GM12878 (cell line): ENCODE measurements around the gene SLC25A44. TPM values are rescaled to one million over a fixed set of nuclear protein-coding genes. Genes with fewer than 3 reads are reported as not detected.
A peak's percentile ranks its signal among the peaks of the same experiment; 100 is the strongest.

Source experiments
- ATAC-seq: fragments of 200-7000 bp; cut with Tn5 transposase; 3 replicates; pipeline ENCODE4 v1.9.1; 2020; ENCODE audit warnings: mild to moderate bottlenecking, moderate library complexity
- BruUV-seq: library from RNA; stranded (reverse); fragments of 400-500 nt; replicated peaks from 2 replicates; lab custom pipeline; 2021; lab: Mats Ljungman, UMichigan
- CTCF ChIA-PET: fragments of 300-600 bp; sonication (Branson Sonifier 250); formaldehyde crosslinking; extraction: SDS; loops from one replicate; lab custom pipeline; 2021; ENCODE audit warnings: inconsistent platforms; lab: Yijun Ruan, JAX
- POLR2A ChIA-PET: fragments of 350-600 bp; formaldehyde crosslinking; extraction: SDS; loops from one replicate; lab custom pipeline; 2021; ENCODE audit warnings: inconsistent platforms; lab: Charles Lee
- RAD21 ChIA-PET: fragments of 300-600 bp; sonication (Branson Sonifier 250); formaldehyde crosslinking; loops from one replicate; lab custom pipeline; 2023; ENCODE audit warnings: antibody characterized with exemption; ENCODE audit not compliant: unreplicated experiment; lab: Charles Lee
- SMC1A ChIA-PET: fragments of 300-600 bp; sonication (Branson Sonifier 250); formaldehyde crosslinking; loops from one replicate; lab custom pipeline; 2023; ENCODE audit not compliant: unreplicated experiment, uncharacterized antibody; lab: Charles Lee
- DNase-seq: peaks from one replicate; pipeline ENCODE4 v3.0.0-alpha.2; 2011; ENCODE audit warnings: low read depth, low spot score
- FAIRE-seq: peaks from 3 replicates; lab custom pipeline; 2011; peaks lifted over from hg19 to GRCh38; lab: Jason Lieb, UNC
- H2AFZ ChIP-seq: 2 replicates; pipeline ENCODE4 v1.6.0; 2011; ENCODE audit warnings: low read depth, low read length, control low read depth; ENCODE audit not compliant: control insufficient read depth
- H3K27ac ChIP-seq: 2 replicates; pipeline ENCODE4 v1.5.1; 2011; ENCODE audit warnings: control low read depth; ENCODE audit not compliant: control insufficient read depth, insufficient read depth
- H3K27me3 ChIP-seq, 2 experiments: replicated peaks in 1 of 2; 2 replicates each; pipeline versions ENCODE4 v1.6.0 to v1.6.1; 2011; ENCODE audit warnings: low read length in 1 of 2; ENCODE audit not compliant: control insufficient read depth in 2 of 2, insufficient read depth in 2 of 2
- H3K36me3 ChIP-seq, 2 experiments: 2 replicates each; pipeline ENCODE4 v1.5.1; 2011; ENCODE audit warnings: low read length in 1 of 2; ENCODE audit not compliant: control insufficient read depth in 2 of 2, insufficient read depth in 2 of 2
- H3K4me1 ChIP-seq: 2 replicates; pipeline ENCODE4 v1.6.1; 2011; ENCODE audit warnings: mild to moderate bottlenecking, low read length, moderate library complexity, mixed read lengths; ENCODE audit not compliant: control insufficient read depth, insufficient read depth
- H3K4me2 ChIP-seq: 2 replicates; pipeline ENCODE4 v1.6.0; 2011; ENCODE audit warnings: control low read depth; ENCODE audit not compliant: control insufficient read depth, insufficient read depth
- H3K4me3 ChIP-seq: fragments of 200-600 bp; sonication (generic); 2 replicates; pipeline ENCODE4 v1.5.1; 2016
- H3K79me2 ChIP-seq: 2 replicates; pipeline ENCODE4 v1.6.0; 2011; ENCODE audit warnings: low read length; ENCODE audit not compliant: control insufficient read depth, insufficient read depth
- H3K9ac ChIP-seq: 2 replicates; pipeline ENCODE4 v1.8.0; 2011; ENCODE audit warnings: low read length, control low read depth, mixed read lengths; ENCODE audit not compliant: control insufficient read depth, insufficient read depth
- H3K9me3 ChIP-seq: replicated peaks from 3 replicates; pipeline ENCODE4 v1.5.1; 2011; ENCODE audit warnings: mild to moderate bottlenecking, low read length; ENCODE audit not compliant: control insufficient read depth, insufficient read depth
- H4K20me1 ChIP-seq: 2 replicates; pipeline ENCODE4 v1.6.0; 2011; ENCODE audit not compliant: control insufficient read depth, insufficient read depth
- BACH1 ChIP-seq: fragments of 450-650 bp; IDR thresholded peaks from 2 replicates; pipeline ENCODE4 v1.6.1; 2017; ENCODE audit warnings: mild to moderate bottlenecking, borderline replicate concordance
- CEBPZ ChIP-seq: fragments of 150-350 bp; IDR thresholded peaks from 2 replicates; pipeline ENCODE4 v1.6.1; 2016; ENCODE audit warnings: low read depth, low read length
- DPF2 ChIP-seq: fragments of 450-650 bp; IDR thresholded peaks from 2 replicates; pipeline ENCODE4 v1.6.1; 2017; ENCODE audit warnings: mild to moderate bottlenecking
- ETV6 ChIP-seq, 2 experiments: fragments of 450-650 bp in 1 of 2; IDR thresholded peaks in 1 of 2; conservative IDR thresholded peaks in 1 of 2; 2 replicates each; pipeline ENCODE4 v1.6.1; 2014; ENCODE audit warnings: antibody characterized with exemption in 1 of 2, borderline replicate concordance in 1 of 2, low read depth in 1 of 2, mild to moderate bottlenecking in 1 of 2, moderate library complexity in 1 of 2
- IKZF2 ChIP-seq, 2 experiments: fragments of 450-650 bp; IDR thresholded peaks; 2 replicates each; pipeline ENCODE4 v1.6.1; 2017; ENCODE audit warnings: mild to moderate bottlenecking in 2 of 2, moderate library complexity in 2 of 2
- IRF5 ChIP-seq: fragments of 450-650 bp; IDR thresholded peaks from 2 replicates; pipeline ENCODE4 v1.6.1; 2017; ENCODE audit warnings: borderline replicate concordance
- NFIC ChIP-seq: IDR thresholded peaks from 2 replicates; pipeline ENCODE4 v1.6.1; 2012; ENCODE audit warnings: low read depth, mild to moderate bottlenecking, inconsistent platforms, low read length, moderate library complexity
- POLR2AphosphoS2 ChIP-seq: IDR thresholded peaks from 2 replicates; pipeline ENCODE4 v1.6.1; 2011; ENCODE audit warnings: low read depth, mild to moderate bottlenecking, low read length, improper control_type of control experiment, moderate library complexity
- STAT1 ChIP-seq: fragments of 450-650 bp; conservative IDR thresholded peaks from 2 replicates; pipeline ENCODE4 v1.6.1; 2014; ENCODE audit warnings: antibody characterized with exemption, mild to moderate bottlenecking
- SUPT20H ChIP-seq: IDR thresholded peaks from 2 replicates; pipeline ENCODE4 v1.6.1; 2011; ENCODE audit warnings: low read depth, mild to moderate bottlenecking, low read length, moderate library complexity, borderline replicate concordance; ENCODE audit not compliant: control insufficient read depth
- TARDBP ChIP-seq: IDR thresholded peaks from 2 replicates; pipeline ENCODE4 v1.6.1; 2016; ENCODE audit warnings: borderline replicate concordance
- TCF7 ChIP-seq: IDR thresholded peaks from 2 replicates; pipeline ENCODE4 v1.6.1; 2014; ENCODE audit warnings: antibody characterized with exemption, borderline replicate concordance
- YBX1 ChIP-seq: fragments of 450-650 bp; IDR thresholded peaks from 2 replicates; pipeline ENCODE4 v1.6.1; 2016; ENCODE audit warnings: antibody characterized with exemption
- YY1 ChIP-seq: IDR thresholded peaks from 2 replicates; pipeline ENCODE4 v1.6.1; 2011; ENCODE audit warnings: low read depth, mild to moderate bottlenecking, low read length
- ZNF24 ChIP-seq: fragments of 450-650 bp; IDR thresholded peaks from 2 replicates; pipeline ENCODE4 v1.6.1; 2017; ENCODE audit warnings: antibody characterized with exemption, mild to moderate bottlenecking
- ZSCAN29 ChIP-seq: fragments of 450-650 bp; IDR thresholded peaks from 2 replicates; pipeline ENCODE4 v1.6.1; 2017; ENCODE audit warnings: mild to moderate bottlenecking, moderate library complexity
- ZZZ3 ChIP-seq: IDR thresholded peaks from 2 replicates; pipeline ENCODE4 v1.6.1; 2011; ENCODE audit warnings: low read depth; ENCODE audit not compliant: control insufficient read depth, insufficient read length
- WGBS: methylation state at CpG from one replicate; pipeline ENCODE4 v1.1.6; 2016; ENCODE audit warnings: low lambda C conversion rate; ENCODE audit not compliant: insufficient replicate concordance, insufficient coverage; ENCODE audit errors: missing lambda C conversion rate; 5-methylcytosine and 5-hydroxymethylcytosine counted together
- in situ Hi-C: fragments of 300-500 bp; cut with MboI; formaldehyde crosslinking; loops from 9 replicates; pipeline ENCODE4 v1.14.3; 2018; ENCODE audit warnings: mixed read lengths
- intact Hi-C: fragments of 100-400 bp; cut with micrococcal nuclease; formaldehyde crosslinking; loops from one replicate; pipeline ENCODE4 v1.14.2; 2022; ENCODE audit not compliant: unreplicated experiment
- polyA plus RNA-seq, 11 experiments: library from polyadenylated mRNA; depleted of rRNA in 4 of 11; unstranded in 6 of 11; stranded (reverse) in 5 of 11; fragments of >200 nt; fragmentation: Nextera tagmentation in 4 of 11; fragmentation: Illumina TruSeq in 1 of 11; extraction: Ambion mirVana in 4 of 11; extraction: Trizol in 1 of 11; gene quantifications; 1 replicate in 1 of 11; 2 replicates in 10 of 11; pipeline versions ENCODE4 v1.2.1 to v1.2.3, GENCODE V29; 2011 to 2016; ENCODE audit warnings: inconsistent platforms in 2 of 11, missing spikeins in 2 of 11, low read depth in 1 of 11
- total RNA-seq, 4 experiments: library from RNA; depleted of rRNA in 3 of 4; stranded (reverse); fragments of >200 nt in 3 of 4; fragmentation: Illumina TruSeq in 1 of 4; extraction: Trizol in 1 of 4; gene quantifications; 2 replicates each; pipeline versions ENCODE4 v1.2.1 to v1.2.3, GENCODE V29; 2013 to 2021
- TF ChIP-seq, protein P1 (sequence below): IDR thresholded peaks from 2 replicates; pipeline ENCODE4 v1.6.1; 2011; ENCODE audit warnings: mild to moderate bottlenecking, low read depth, low read length, moderate library complexity; ENCODE audit not compliant: insufficient replicate concordance

Gene SLC25A44
- total and polyA plus RNA-seq, 10 of the 15 experiments (the other 5 are each of a cell fraction or from before 2014, with no cell fraction given), result 7.1 to 43.3 (median 30.4) TPM

DNA sequence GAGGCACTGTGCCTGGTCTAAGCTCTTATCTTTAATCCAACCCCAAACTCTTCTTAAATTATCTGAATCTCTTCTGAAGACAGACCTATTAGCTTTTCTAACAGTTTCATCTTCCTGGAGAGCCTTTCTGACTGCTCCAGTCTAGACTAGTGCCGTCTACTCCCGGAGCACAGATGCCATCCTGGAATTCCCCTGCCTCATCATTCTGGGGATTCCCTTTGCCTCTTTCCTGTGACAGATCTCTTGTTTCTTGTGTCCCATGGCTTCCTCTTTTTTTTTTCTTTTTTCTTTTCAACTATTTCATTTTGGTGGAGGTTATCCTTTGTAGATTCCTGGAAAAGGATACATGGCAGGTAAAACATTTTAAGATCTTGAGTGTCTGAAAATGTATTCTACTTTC, 28.8 kb upstream of the SLC25A44 start:
- no peak overlapping the region for H2AFZ ChIP-seq
- H3K4me2 ChIP-seq, result no peak overlapping the region
- H3K9ac ChIP-seq, result no peak overlapping the region
- intact Hi-C loops, result no loop called here
- peak; percentile 58 for ATAC-seq
- H3K27me3 ChIP-seq, result no peaks in the 10 kb centered on the region
- ChIA-PET CTCF (interaction anchor here (1.0 to 1.5 kb wide), 3 partner anchors 60 to 154 kb away, joined by 3 to 4 read pairs (median 3); no protein-coding TSS in a partner anchor), RAD21 (interaction anchor here (1.0 to 2.0 kb wide), 6 partner anchors 8 to 60 kb away, joined by 3 to 10 read pairs (median 4); partner anchors contain the start of gene SLC25A44), SMC1A (interaction anchor here (0.7 to 2.4 kb wide), 14 partner anchors 10 to 60 kb away, joined by 3 to 10 read pairs (median 4); partner anchors contain the start of genes PMF1 and SLC25A44), POLR2A (interaction anchor here (1.1 to 3.3 kb wide), 6 partner anchors 11 to 60 kb away, joined by 3 to 15 read pairs (median 8); partner anchors contain the start of gene SEMA4A)
- DNase-seq, result no peak
- no TSS peak for BruUV-seq
- H3K27ac ChIP-seq, result no peak overlapping the region
- H3K4me1 ChIP-seq, result peaks cover 7% of the 10 kb centered on the region
- in situ Hi-C loops, result no loop called here
- H3K36me3 ChIP-seq, result peaks cover 3 to 13% of the 10 kb centered on the region in 2 experiments
- peaks cover 4% of the 10 kb centered on the region for H3K9me3 ChIP-seq
- H4K20me1 ChIP-seq, result no peaks in the 10 kb centered on the region
- H3K79me2 ChIP-seq, result no peaks in the 10 kb centered on the region
- H3K4me3 ChIP-seq, result no peak overlapping the region
- 49% methylated on average over 2 of the region's 2 CpGs for WGBS
- no peak for FAIRE-seq
- TF ChIP-seq YY1 (no peak), IKZF2 (IDR thresholded peaks at IDR 0.05) (peak in 1 of 2 experiments; percentile 23; a peak in 1 of 4 replicates), TARDBP (no peak), ZNF24 (no peak), CEBPZ (no peak), TCF7 (no peak), BACH1 (no peak), NFIC (no peak), ZZZ3 (no peak), SUPT20H (no peak), POLR2AphosphoS2 (no peak), IRF5 (no peak), YBX1 (no peak), ETV6 (conservative IDR thresholded peaks at IDR 0.05 in 1 of 2, IDR thresholded peaks at IDR 0.05 in 1 of 2; ENCODE audit: borderline replicate concordance in 1 of 2, low read depth in 1 of 2) (no peak), ZSCAN29 (no peak), STAT1 (no peak), DPF2 (no peak)
- TF ChIP-seq, protein P1, sequence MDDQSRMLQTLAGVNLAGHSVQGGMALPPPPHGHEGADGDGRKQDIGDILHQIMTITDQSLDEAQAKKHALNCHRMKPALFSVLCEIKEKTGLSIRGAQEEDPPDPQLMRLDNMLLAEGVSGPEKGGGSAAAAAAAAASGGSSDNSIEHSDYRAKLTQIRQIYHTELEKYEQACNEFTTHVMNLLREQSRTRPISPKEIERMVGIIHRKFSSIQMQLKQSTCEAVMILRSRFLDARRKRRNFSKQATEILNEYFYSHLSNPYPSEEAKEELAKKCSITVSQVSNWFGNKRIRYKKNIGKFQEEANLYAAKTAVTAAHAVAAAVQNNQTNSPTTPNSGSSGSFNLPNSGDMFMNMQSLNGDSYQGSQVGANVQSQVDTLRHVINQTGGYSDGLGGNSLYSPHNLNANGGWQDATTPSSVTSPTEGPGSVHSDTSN, result no peak
